Erythroblast (primary cell): ENCODE data around the gene LILRB1.
A peak's percentile ranks its signal among the peaks of the same experiment; 100 is the strongest.
"Not testable (repeated sequence)": the region's sequence is repeated elsewhere in the genome, so short reads cannot be mapped to it uniquely, and the experiment has no call there.

Experiments
- DNase-seq, 2 experiments: peaks; one replicate each; lab custom pipeline; 2025; lab: John Stamatoyannopoulos, UW
- GATA1 ChIP-seq: IDR thresholded peaks from 2 replicates; pipeline ENCODE4 v1.6.1; 2011; ENCODE audit warnings: low read depth, mild to moderate bottlenecking, control low read depth, low read length, moderate library complexity
- POLR2A ChIP-seq: IDR thresholded peaks from 2 replicates; pipeline ENCODE4 v1.6.1; 2011; ENCODE audit warnings: mild to moderate bottlenecking, low read length

Gene LILRB1

GRCh38 chr19:54638683-54639082 is 8.4 kb downstream of the LILRB1 start:
- TF ChIP-seq GATA1: no peak
- no peak for TF ChIP-seq POLR2A
- DNase-seq: no peak

DNA sequence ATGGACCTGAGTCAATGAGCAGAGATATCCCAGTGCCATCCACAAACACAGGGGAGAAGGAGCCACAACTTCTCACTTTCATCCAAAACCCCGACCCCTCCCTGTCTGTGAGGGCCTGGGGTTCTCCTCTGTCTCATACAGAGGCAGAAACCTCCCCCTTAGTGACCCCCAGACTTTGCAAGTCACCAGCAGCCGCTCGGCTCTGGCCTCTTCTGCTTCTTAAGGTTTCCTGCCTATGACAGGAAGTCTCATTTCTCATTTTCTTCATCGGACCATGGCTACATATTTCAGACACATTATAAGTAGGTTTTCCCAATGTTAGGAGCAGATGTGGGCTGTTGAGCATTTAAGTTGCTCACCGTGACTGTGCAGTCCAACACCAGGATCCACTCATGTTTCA is 12.7 kb downstream of the LILRB1 start:
- DNase-seq: not testable (repeated sequence)

DNA sequence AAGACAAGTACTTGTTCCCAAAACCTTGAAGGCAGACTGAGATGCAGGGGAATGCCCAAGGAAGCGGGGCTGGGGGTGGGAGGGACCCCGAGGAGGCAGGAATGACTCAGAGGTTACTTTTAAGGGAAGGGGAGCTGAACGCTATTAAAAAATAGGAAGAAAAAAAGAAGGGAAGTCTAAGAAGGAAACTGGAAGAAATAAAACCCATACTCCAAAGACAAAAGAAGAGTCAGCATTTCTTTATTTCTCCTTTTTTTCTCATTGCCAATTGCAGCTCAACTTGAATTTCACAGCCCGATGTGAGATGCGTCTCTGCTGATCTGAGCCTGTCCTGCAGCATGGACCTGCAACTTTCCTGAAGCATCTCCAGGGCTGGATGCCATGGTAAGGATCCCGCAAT is 13.3 kb downstream of the LILRB1 start:
- DNase-seq: not testable (repeated sequence)

DNA sequence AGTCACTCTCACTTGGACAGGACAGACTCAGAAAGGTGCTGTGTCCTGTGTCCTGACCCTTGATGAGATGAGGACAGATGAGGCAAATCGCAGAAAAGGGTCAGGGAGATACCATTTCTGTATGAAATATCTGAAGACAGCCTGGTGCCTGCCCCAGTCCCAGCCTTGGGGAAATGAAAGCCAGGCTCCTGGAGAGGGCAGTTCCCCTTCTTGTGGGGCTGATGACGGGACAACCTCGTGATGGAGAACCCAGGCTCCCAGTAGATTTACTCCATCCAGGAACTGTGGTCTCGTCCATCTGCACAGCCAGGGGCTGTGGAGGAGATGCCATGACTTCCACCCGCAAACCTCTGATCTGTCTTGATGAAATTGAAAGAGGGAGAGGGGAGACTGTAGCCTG is 13.8 kb downstream of the LILRB1 start:
- no peak for DNase-seq
- no peak for TF ChIP-seq GATA1
- TF ChIP-seq POLR2A: no peak

GRCh38 chr19:54646331-54646841 is 16.1 kb downstream of the LILRB1 start:
- no peak for TF ChIP-seq GATA1
- TF ChIP-seq POLR2A: no peak
- DNase-seq: no peak

GRCh38 chr19:54648129-54648528 is 17.8 kb downstream of the LILRB1 start:
- no peak for TF ChIP-seq POLR2A
- no peak for TF ChIP-seq GATA1
- DNase-seq: no peak

GRCh38 chr19:54650108-54650655 is 19.9 kb downstream of the LILRB1 start:
- TF ChIP-seq POLR2A (no peak), GATA1 (no peak)
- no peak for DNase-seq

DNA sequence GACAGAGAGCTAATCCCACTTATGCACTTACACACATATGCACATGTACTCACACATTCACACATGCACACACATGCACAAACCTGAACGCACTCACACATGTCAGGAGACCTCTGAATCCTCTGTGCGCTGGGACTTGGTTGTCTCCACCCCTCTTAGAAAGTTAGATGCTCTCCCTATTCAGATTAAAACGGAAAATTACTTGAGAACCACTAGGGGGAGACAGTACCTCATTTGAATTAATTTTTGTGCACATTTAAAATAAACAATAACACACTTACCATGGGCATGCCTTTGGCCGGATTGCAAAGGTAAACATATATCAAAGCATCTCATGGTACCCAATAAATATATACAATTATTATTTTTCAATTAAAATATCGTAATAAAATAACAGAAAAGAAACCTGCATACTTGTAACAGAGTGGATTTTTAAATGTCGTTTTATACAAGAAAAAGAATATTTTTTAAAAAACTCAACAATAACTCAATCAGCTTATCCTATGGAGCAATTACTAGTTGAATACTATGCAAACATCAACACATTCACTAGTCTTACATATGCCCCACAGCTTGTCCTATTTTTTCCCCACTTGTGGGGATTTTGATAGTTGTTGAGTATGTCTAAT is 23.0 kb downstream of the LILRB1 start:
- peak; percentile 8 to 52 for DNase-seq
- TF ChIP-seq GATA1 (no peak), POLR2A (no peak)

DNA sequence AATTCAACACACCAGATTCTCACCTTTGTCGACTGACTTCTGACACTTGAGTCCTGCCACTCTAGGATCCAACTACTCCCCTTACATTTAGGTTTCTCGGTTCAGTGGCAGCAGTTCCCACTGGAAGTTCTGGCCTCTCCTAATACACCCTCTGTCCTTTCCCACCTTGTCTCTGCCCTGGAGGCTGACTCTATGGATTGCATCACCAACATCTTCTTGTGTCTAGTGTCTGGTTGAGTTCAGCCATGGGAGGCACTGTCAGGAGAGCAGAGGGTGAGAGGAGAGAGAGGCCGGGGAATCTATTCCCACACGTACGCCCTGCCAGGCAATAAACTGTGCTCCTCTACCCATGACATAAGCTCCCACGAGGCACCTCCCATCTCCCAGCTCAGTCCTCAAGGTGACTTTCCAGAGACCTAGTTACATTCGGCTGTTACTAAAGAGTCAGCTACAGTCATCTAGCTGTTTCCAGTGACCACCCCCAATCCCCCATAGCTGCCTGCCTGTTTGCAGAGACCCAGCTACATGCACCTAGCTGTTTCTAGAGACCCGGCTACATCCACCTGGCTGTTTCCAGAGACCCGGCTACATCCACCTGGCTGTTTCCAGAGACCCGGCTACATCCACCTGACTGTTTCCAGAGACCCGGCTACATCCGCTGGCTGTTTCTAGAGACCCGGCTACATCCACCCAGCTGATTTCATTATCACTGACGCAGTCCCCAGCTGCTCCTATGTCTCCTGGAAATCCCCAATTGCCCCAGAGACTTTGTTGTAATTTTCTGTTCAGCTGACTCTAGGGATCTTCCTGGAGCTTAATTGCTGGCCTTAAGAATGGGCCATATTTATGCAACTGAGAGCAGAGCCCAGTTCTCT is 24.4 kb downstream of the LILRB1 start:
- TF ChIP-seq POLR2A: no peak
- TF ChIP-seq GATA1: no peak
- no peak for DNase-seq

GRCh38 chr19:54659300-54659699 is 29.0 kb downstream of the LILRB1 start:
- no peak for DNase-seq
- no peak for TF ChIP-seq GATA1
- no peak for TF ChIP-seq POLR2A

GRCh38 chr19:54660306-54660705 is 30.0 kb downstream of the LILRB1 start:
- TF ChIP-seq POLR2A (no peak), GATA1 (no peak)
- DNase-seq: no peak

DNA sequence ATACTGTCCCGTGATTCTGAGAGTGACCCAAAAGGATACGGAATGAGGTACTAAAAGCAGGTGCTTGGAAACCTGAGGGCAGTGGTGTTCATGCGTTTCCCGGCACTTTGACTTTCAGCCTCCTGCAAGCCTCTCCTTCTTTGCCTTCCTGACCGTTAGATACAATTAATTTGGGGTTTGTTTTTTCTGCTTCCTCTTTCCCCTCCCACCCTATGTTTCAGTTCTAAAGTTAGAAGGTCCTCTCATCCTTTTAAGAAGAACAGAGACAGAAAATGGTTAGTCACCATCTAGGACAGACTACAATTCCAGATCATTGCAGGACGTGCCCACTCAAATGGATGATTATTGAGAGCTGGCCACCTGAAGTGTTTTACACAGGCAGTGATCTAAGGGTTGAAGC is 30.7 kb downstream of the LILRB1 start:
- TF ChIP-seq GATA1 (no peak), POLR2A (no peak)
- no peak for DNase-seq

GRCh38 chr19:54661846-54662481 is 31.7 kb downstream of the LILRB1 start:
- no peak for TF ChIP-seq POLR2A
- TF ChIP-seq GATA1: no peak
- DNase-seq: no peak

DNA sequence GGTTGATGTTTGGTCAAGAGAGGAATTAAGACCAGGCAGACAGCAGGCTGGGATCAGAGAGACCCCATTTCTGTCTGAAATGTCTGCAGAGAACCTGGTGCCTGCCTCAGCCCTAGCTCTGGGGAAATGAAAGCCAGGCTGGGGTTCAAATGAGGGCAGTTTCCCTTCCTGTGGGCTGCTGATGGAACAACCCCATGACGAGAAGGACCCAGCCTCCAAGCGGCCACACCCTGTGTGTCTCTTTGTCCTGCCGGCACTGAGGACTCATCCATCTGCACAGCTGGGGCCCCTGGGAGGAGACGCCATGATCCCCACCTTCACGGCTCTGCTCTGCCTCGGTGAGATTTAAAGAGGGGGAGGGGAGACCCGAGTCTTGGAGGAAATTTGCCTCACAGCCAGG is 32.4 kb downstream of the LILRB1 start, which contains the start of gene LILRB4:
LILRB4 (plus strand) TSS at position 256 of the 400 bp plus-strand sequence; CDS start at position 305, 49 bp downstream.
- TF ChIP-seq POLR2A (no peak), GATA1 (no peak)
- no peak for DNase-seq
